ENCODE measurements around the gene SPOCK2.
A peak's percentile ranks its signal among the peaks of the same experiment; 100 is the strongest.

SPOCK2 gene

DNA sequence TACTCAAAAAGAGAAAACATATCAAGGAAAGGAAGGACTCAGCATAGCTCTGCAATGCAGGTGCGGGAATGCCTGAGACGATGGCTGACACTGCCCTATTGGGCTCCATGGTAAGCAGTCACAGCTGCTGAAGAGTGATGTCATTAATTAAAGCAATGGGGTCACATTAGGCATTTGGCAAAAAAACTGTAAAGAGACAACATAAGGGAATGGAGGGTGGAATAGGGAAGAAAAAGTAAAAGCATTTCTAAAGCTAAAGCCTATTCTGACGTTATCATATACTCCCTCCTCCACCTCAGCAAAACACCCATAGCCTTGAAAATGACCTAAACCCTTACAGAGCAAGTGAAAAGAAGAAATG is 38.5 kb upstream of the SPOCK2 start:
- DNase-seq (ENCODE audit: low read depth) = no peak
- no peak overlapping the region for H3K4me3 ChIP-seq (ENCODE audit: low read depth, low read length)
- TF ChIP-seq CTCF (conservative IDR thresholded peaks at IDR 0.05; ENCODE audit: low read depth, low read length) = no peak

- H3K4me3 ChIP-seq (ENCODE audit: low read depth, low read length) = no peak overlapping the region
- TF ChIP-seq CTCF (conservative IDR thresholded peaks at IDR 0.05; ENCODE audit: low read depth, low read length) = peak; percentile 66
- DNase-seq (ENCODE audit: low read depth) = peak; percentile 89
Observed at GRCh38 chr10:72126184-72126871, 38.0 kb upstream of the SPOCK2 start.

GRCh38 chr10:72124989-72125388 is 36.6 kb upstream of the SPOCK2 start:
- no peak overlapping the region for H3K4me3 ChIP-seq (ENCODE audit: low read depth, low read length)
- peak; percentile 88 for DNase-seq (ENCODE audit: low read depth)

DNA sequence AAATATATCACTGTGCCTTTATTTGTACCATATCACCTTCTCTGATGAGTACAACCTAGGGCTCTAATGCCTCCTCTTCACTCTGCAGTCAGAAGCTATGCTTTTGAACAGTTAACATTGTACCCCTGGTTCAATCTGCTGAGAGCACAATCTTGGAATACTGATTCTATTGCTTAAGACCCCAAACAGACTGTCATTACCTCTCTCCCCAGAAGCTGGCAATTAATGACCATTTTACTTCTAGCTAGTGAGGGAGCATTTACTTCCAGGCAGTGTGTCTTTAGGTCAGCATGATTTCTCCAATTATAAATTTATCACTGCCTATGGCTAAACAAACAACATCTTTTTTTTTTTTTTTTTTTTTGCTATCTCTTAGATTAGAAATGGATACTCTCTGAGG is 36.0 kb upstream of the SPOCK2 start:
- no peak for DNase-seq (ENCODE audit: low read depth)
- no peak overlapping the region for H3K4me3 ChIP-seq (ENCODE audit: low read depth, low read length)

More at GRCh38 chr10:72124989-72125388, 36.6 kb upstream of the SPOCK2 start:
- TF ChIP-seq CTCF (conservative IDR thresholded peaks at IDR 0.05; ENCODE audit: low read depth, low read length) = no peak

GRCh38 chr10:72123616-72124015 is 35.3 kb upstream of the SPOCK2 start:
- H3K4me3 ChIP-seq (ENCODE audit: low read depth, low read length) = no peak overlapping the region
- TF ChIP-seq CTCF (conservative IDR thresholded peaks at IDR 0.05; ENCODE audit: low read depth, low read length) = no peak
- no peak for DNase-seq (ENCODE audit: low read depth)

More for the DNA sequence above, 36.0 kb upstream of the SPOCK2 start:
- TF ChIP-seq CTCF (conservative IDR thresholded peaks at IDR 0.05; ENCODE audit: low read depth, low read length) = no peak

- TF ChIP-seq CTCF (conservative IDR thresholded peaks at IDR 0.05; ENCODE audit: low read depth, low read length) = no peak
- no peak for DNase-seq (ENCODE audit: low read depth)
- H3K4me3 ChIP-seq (ENCODE audit: low read depth, low read length) = no peak overlapping the region
Observed at GRCh38 chr10:72122221-72122620, 33.9 kb upstream of the SPOCK2 start.

DNA sequence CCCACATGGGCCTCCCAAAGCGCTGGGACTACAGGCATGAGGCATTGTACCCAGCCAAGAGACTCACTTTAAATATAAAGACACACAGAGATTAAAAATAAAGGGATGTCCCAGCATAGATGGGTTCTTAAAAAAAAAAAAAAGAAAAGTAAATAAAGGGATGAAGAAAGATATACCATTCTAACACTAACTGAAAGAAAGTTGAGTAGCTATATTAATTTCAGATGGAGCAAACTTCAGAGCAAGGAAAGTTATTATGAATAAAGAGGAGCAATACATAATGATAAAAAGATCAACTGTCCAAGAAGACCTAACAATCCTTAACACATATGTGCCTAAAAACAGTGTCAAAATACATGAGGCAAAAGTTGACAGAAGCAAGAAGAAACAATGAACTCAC is 33.0 kb upstream of the SPOCK2 start:
- DNase-seq (ENCODE audit: low read depth) = no peak
- TF ChIP-seq CTCF (conservative IDR thresholded peaks at IDR 0.05; ENCODE audit: low read depth, low read length) = no peak
- no peak overlapping the region for H3K4me3 ChIP-seq (ENCODE audit: low read depth, low read length)
